Muscle layer of colon (tissue), 2 donors: ENCODE data around the gene CYP19A1.

Experiments
- H3K27ac ChIP-seq: one replicate; pipeline ENCODE4 v1.7.0; 2013; ENCODE audit warnings: low read depth, mild to moderate bottlenecking, low read length, moderate library complexity
- H3K27me3 ChIP-seq, 2 donors: one replicate each; pipeline ENCODE4 v1.7.0; 2013; ENCODE audit warnings: low read length in 2 of 2, mild to moderate bottlenecking in 2 of 2; ENCODE audit not compliant: insufficient read depth in 2 of 2, control insufficient read depth in 1 of 2
- H3K36me3 ChIP-seq: one replicate; pipeline ENCODE4 v1.7.0; 2013; ENCODE audit warnings: mild to moderate bottlenecking, low read length; ENCODE audit not compliant: insufficient read depth
- H3K4me1 ChIP-seq: one replicate; pipeline ENCODE4 v1.7.0; 2013; ENCODE audit warnings: mild to moderate bottlenecking, low read length; ENCODE audit not compliant: insufficient read depth
- H3K4me3 ChIP-seq, 2 donors: one replicate each; pipeline ENCODE4 v1.7.0; 2013; ENCODE audit warnings: low read length in 2 of 2, low read depth in 1 of 2, mild to moderate bottlenecking in 1 of 2, moderate library complexity in 1 of 2
- H3K9ac ChIP-seq: one replicate; pipeline ENCODE4 v1.7.0; 2013; ENCODE audit warnings: low read length
- H3K9me3 ChIP-seq: one replicate; pipeline ENCODE4 v1.7.0; 2013; ENCODE audit warnings: mild to moderate bottlenecking, low read length
- donor health status: abdominal sarcoma.
- donor health status: Adenocarcinoma of cecum.

The CYP19A1 gene

GRCh38 chr15:51338496-51338895 is at the start of gene CYP19A1:
Gene CYP19A1 (minus strand): TSS chr15:51338596. CDS start chr15:51242912, 95,684 bp downstream.
- H3K36me3 ChIP-seq = no peaks in the 10 kb centered on the region
- no peak within 1 kb of the TSS for H3K27ac ChIP-seq
- peaks cover 24% of the 10 kb centered on the region for H3K4me1 ChIP-seq
- H3K9ac ChIP-seq = no peak within 1 kb of the TSS
- H3K4me3 ChIP-seq = no peak within 1 kb of the TSS
- H3K9me3 ChIP-seq = no peaks in the 10 kb centered on the region
- peaks cover 5 to 13% of the 10 kb centered on the region in 2 donors for H3K27me3 ChIP-seq

DNA sequence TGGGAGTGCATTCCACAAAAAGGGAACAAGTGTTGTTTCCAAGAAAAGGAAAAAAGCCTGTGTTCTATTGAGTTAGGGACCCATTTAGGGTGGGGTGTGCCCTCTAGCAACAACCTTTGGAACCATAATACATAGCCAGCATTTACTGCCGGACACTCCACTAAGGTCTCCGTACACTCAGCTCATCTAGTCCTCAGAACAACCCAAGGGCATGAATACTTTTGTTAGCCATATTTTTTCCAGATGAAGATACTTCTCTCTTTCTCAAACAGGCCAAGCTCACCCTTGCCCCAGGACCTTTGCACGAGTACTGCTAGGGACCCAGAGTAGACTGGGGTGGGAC is 49.3 kb upstream of the CYP19A1 start:
- Histone ChIP-seq H3K4me3 (no peak overlapping the region), H3K27me3 (no peaks in the 10 kb centered on the region), H3K9ac (no peak overlapping the region), H3K27ac (no peak overlapping the region), H3K9me3 (no peaks in the 10 kb centered on the region), H3K4me1 (no peaks in the 10 kb centered on the region), H3K36me3 (no peaks in the 10 kb centered on the region)

DNA sequence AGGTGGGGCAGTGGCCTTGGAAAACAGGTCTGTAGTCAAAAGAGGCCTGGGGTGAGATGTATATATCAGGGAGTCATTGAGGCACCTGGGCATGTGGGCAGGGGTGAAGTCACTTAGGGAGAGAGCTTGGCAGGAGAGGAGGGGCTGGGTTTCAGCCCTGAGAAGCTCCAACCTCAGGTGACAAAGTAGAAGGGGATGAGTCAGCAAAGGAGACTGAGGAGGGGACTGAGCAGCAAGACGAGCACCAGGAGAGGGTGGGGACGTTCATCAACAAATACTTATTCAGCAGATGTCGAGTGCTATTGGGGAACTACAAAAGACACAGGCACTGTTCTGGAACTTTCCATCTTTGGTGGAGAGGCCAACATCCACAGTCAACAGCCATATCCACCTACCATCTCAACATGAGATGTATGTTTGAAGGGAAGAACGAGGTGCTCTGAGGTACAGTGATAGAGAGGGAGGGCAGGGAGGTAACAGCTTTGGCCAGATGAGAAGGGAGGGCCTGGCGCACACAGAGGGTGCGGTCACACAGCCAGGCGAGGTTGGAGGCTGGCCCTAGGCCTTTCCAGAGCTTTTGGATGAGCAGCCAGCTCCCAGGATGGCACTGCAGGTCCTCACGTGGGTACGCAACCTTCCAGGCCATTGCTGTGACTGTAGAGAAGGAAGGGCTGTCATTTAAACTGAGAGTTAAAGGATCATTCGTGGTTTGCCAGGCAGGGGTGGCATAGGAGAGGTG is 48.7 kb upstream of the CYP19A1 start:
- Histone ChIP-seq H3K27me3 (no peaks in the 10 kb centered on the region), H3K9me3 (no peaks in the 10 kb centered on the region), H3K4me3 (no peak overlapping the region), H3K9ac (no peak overlapping the region), H3K4me1 (no peaks in the 10 kb centered on the region), H3K36me3 (no peaks in the 10 kb centered on the region), H3K27ac (no peak overlapping the region)

- no peak overlapping the region for H3K27ac ChIP-seq
- H3K36me3 ChIP-seq = no peaks in the 10 kb centered on the region
- H3K4me3 ChIP-seq = no peak overlapping the region
- no peaks in the 10 kb centered on the region for H3K27me3 ChIP-seq
- H3K4me1 ChIP-seq = no peaks in the 10 kb centered on the region
- no peaks in the 10 kb centered on the region for H3K9me3 ChIP-seq
- no peak overlapping the region for H3K9ac ChIP-seq
These were observed 48.1 kb upstream of the CYP19A1 start for GRCh38 chr15:51386486-51386885.

DNA sequence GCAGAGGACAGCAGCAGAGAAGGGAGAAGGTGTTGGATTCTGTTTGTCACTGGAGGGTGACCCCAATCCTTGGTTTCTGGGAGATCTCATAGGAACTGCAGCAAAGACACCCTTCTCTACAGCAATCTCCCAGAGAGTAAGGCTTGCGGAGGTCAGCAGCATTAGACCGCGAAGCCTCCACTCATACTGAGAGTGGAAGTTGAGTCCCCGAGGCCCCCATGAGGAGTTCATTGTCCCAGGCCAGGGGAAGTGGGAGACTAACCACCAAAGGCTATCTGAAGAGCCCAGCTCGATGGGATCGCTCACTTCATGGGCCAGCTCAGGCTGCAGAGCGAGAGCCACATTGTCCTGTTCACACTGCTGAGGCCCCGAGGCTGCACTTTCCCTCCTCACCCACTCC is 47.6 kb upstream of the CYP19A1 start:
- no peak overlapping the region for H3K27ac ChIP-seq
- no peaks in the 10 kb centered on the region for H3K27me3 ChIP-seq
- no peak overlapping the region for H3K4me3 ChIP-seq
- H3K36me3 ChIP-seq = no peaks in the 10 kb centered on the region
- H3K4me1 ChIP-seq = no peaks in the 10 kb centered on the region
- no peaks in the 10 kb centered on the region for H3K9me3 ChIP-seq
- no peak overlapping the region for H3K9ac ChIP-seq

GRCh38 chr15:51382787-51383186 is 44.4 kb upstream of the CYP19A1 start:
- H3K4me1 ChIP-seq = no peaks in the 10 kb centered on the region

DNA sequence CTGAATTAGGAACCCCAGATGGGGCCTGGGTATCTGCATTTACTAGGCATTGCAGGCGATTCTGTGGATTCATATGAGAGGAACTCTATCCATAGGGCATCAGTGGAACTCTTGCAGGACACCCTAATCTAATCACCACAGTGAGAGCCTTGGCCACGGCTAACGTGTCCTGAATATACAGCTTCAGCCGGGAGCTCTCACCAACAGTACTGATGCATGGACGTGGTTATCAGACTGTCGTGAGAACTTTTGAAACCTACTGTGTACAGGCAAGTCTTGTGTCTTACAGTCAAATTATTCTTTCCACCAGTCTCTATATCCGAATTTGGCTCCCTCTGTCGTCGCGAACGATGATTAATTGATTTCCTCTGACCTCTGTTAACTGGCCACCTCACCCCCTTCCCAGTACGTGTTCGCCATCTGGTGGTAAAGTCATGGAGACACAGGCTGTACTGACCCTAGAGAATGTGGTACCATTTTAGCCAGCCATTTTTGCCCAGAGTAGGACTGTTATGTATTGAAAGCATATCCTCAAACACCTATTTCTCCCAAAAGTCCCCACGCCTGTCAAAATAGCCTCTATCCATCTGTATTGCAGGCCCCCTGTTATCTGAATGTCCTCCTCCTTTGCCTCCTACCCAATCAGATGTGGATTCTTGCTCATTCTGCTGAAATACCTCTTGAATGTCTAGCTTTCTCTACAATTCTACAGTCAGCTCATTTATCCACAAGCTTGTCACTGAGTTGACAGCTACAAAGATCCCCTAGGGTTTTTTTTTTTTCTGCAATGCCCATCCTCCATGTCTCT is 42.8 kb upstream of the CYP19A1 start:
- H3K4me1 ChIP-seq = no peaks in the 10 kb centered on the region
- no peaks in the 10 kb centered on the region for H3K27me3 ChIP-seq
- H3K36me3 ChIP-seq = no peaks in the 10 kb centered on the region
- H3K4me3 ChIP-seq = peak overlapping the region in 1 of 2 donors; percentile 12
- no peaks in the 10 kb centered on the region for H3K9me3 ChIP-seq
- H3K27ac ChIP-seq = no peak overlapping the region
- H3K9ac ChIP-seq = no peak overlapping the region

More at GRCh38 chr15:51382787-51383186, 44.4 kb upstream of the CYP19A1 start:
- H3K9me3 ChIP-seq = no peaks in the 10 kb centered on the region
- no peak overlapping the region for H3K4me3 ChIP-seq
- no peaks in the 10 kb centered on the region for H3K36me3 ChIP-seq
- H3K27me3 ChIP-seq = no peaks in the 10 kb centered on the region
- H3K27ac ChIP-seq = no peak overlapping the region
- no peak overlapping the region for H3K9ac ChIP-seq

DNA sequence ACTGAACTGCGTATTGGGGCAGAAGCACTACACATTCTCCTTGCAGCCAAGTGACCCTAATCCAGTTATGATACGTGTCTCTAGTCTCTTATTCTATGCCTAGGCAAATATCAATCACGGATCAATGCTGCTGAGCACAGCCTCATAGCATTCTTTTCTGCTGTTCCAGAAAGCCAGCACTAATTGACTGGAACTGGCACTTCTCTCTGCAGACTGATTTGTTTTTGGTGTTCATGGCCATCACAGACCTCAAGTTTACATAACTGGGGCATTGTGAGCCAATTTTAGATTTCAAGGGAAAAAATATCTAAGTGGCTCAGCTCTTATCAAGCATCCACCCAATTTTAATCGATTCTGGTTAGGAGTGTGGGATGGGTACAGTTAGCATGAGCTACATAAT is 41.0 kb upstream of the CYP19A1 start:
- no peak overlapping the region for H3K27ac ChIP-seq
- H3K27me3 ChIP-seq = no peaks in the 10 kb centered on the region
- no peaks in the 10 kb centered on the region for H3K36me3 ChIP-seq
- H3K9me3 ChIP-seq = no peaks in the 10 kb centered on the region
- no peak overlapping the region for H3K4me3 ChIP-seq
- H3K4me1 ChIP-seq = no peaks in the 10 kb centered on the region
- H3K9ac ChIP-seq = no peak overlapping the region

DNA sequence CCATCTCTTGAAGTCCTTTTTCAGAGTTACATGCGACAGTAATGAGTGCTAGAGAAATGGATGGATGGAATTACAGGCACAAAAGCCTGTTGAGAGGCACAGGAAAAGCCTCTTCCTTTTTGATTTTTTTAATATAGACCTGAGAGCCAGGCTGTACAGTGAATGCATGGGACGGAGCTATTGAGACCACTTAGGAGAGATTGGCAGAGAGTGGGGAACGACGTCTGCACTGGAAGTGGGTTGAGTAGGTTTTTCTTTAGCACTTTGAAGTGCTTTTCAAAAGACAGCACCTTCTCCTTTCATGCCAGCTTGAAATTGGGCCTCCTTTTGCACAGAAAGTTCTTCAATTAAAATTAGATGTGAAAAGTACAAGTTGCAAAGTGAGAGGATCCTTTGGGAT is 40.0 kb upstream of the CYP19A1 start:
- Histone ChIP-seq H3K27ac (no peak overlapping the region), H3K27me3 (no peaks in the 10 kb centered on the region), H3K4me3 (no peak overlapping the region), H3K36me3 (no peaks in the 10 kb centered on the region), H3K9ac (no peak overlapping the region), H3K4me1 (no peaks in the 10 kb centered on the region), H3K9me3 (no peaks in the 10 kb centered on the region)

- no peak overlapping the region for H3K9ac ChIP-seq
- H3K27ac ChIP-seq = no peak overlapping the region
- H3K4me1 ChIP-seq = no peaks in the 10 kb centered on the region
- H3K27me3 ChIP-seq = no peaks in the 10 kb centered on the region
- H3K9me3 ChIP-seq = no peaks in the 10 kb centered on the region
- H3K4me3 ChIP-seq = no peak overlapping the region
- no peaks in the 10 kb centered on the region for H3K36me3 ChIP-seq
These were observed 38.8 kb upstream of the CYP19A1 start for GRCh38 chr15:51377038-51377786.

GRCh38 chr15:51375966-51376640 is 37.7 kb upstream of the CYP19A1 start:
- H3K9ac ChIP-seq = no peak overlapping the region

More at GRCh38 chr15:51375966-51376640, 37.7 kb upstream of the CYP19A1 start:
- Histone ChIP-seq H3K9me3 (no peaks in the 10 kb centered on the region), H3K36me3 (no peaks in the 10 kb centered on the region), H3K4me3 (no peak overlapping the region), H3K4me1 (no peaks in the 10 kb centered on the region), H3K27ac (no peak overlapping the region), H3K27me3 (no peaks in the 10 kb centered on the region)
